K562 (cell line): ENCODE data around the gene NUP210. TPM values are rescaled to one million over a fixed set of nuclear protein-coding genes. Genes with fewer than 3 reads are reported as not detected.

ENCODE experiments used
- ARID1B ChIP-seq: fragments of 450-650 bp; IDR thresholded peaks from 2 replicates; pipeline ENCODE4 v1.6.1; 2016; ENCODE audit warnings: antibody characterized with exemption, mild to moderate bottlenecking, inconsistent platforms
- BCOR ChIP-seq: fragments of 450-650 bp; IDR thresholded peaks from 2 replicates; pipeline ENCODE4 v1.6.1; 2016
- BRF2 ChIP-seq: IDR thresholded peaks from 3 replicates; pipeline ENCODE4 v1.6.1; 2011; ENCODE audit warnings: borderline replicate concordance, mild to moderate bottlenecking; ENCODE audit not compliant: insufficient read length, insufficient read depth
- C11orf30 ChIP-seq: fragments of 450-650 bp; IDR thresholded peaks from 2 replicates; pipeline ENCODE4 v1.6.1; 2016; ENCODE audit warnings: low read depth, mild to moderate bottlenecking
- CBFB ChIP-seq: sonication (generic); formaldehyde crosslinking; IDR thresholded peaks from 2 replicates; pipeline ENCODE4 v1.4.0; 2020; ENCODE audit warnings: mild to moderate bottlenecking, missing genetic modification reagents
- CBX5 ChIP-seq: IDR thresholded peaks from 2 replicates; pipeline ENCODE4 v1.6.1; 2014; ENCODE audit warnings: low read depth, borderline replicate concordance
- CREBBP ChIP-seq: IDR thresholded peaks from one replicate; pipeline ENCODE4 v1.6.1; 2012; ENCODE audit warnings: low read depth, mild to moderate bottlenecking, control low read depth, inconsistent platforms, low read length
- EP400 ChIP-seq: fragments of 450-650 bp; IDR thresholded peaks from 2 replicates; pipeline ENCODE4 v1.6.1; 2017; ENCODE audit warnings: antibody characterized with exemption, mild to moderate bottlenecking, moderate library complexity
- GABPA ChIP-seq: fragments of 200-800 bp; sonication (Bioruptor generic); conservative IDR thresholded peaks from 2 replicates; pipeline ENCODE4 v1.6.1; 2016; ENCODE audit warnings: low read depth, missing genetic modification characterization, missing compliant biosample characterization
- HDAC1 ChIP-seq, 2 experiments: fragments of 450-650 bp; IDR thresholded peaks; 2 replicates each; pipeline ENCODE4 v1.6.1; 2016 to 2017; ENCODE audit warnings: inconsistent platforms in 1 of 2, mild to moderate bottlenecking in 1 of 2, moderate library complexity in 1 of 2
- HLTF ChIP-seq: fragments of 450-650 bp; IDR thresholded peaks from 2 replicates; pipeline ENCODE4 v1.6.1; 2016
- HMG20A ChIP-seq: fragments of 450-650 bp; formaldehyde crosslinking; conservative IDR thresholded peaks from 2 replicates; pipeline ENCODE4 v1.4.0; 2020; ENCODE audit warnings: mild to moderate bottlenecking, mixed read lengths
- HNRNPLL ChIP-seq: fragments of 200-400 bp; formaldehyde crosslinking; IDR thresholded peaks from 2 replicates; pipeline ENCODE4 v1.6.1; 2017; ENCODE audit warnings: low read length, low read depth, mild to moderate bottlenecking; ENCODE audit not compliant: poor library complexity, severe bottlenecking
- HSF4 ChIP-seq: fragments of 250-450 bp; sonication (Bioruptor Pico); IDR thresholded peaks from 2 replicates; pipeline ENCODE4 v2.1.2; 2022; ENCODE audit warnings: mild to moderate bottlenecking, moderate library complexity, borderline replicate concordance
- KAT8 ChIP-seq: fragments of 450-650 bp; IDR thresholded peaks from 2 replicates; pipeline ENCODE4 v1.6.1; 2016; ENCODE audit warnings: low read depth, mild to moderate bottlenecking
- KDM2B ChIP-seq: fragments of 250-450 bp; sonication (Bioruptor Pico); IDR thresholded peaks from 2 replicates; pipeline ENCODE4 v1.8.0; 2021; ENCODE audit warnings: mild to moderate bottlenecking, moderate library complexity
- MAFF ChIP-seq: IDR thresholded peaks from 2 replicates; pipeline ENCODE4 v1.6.1; 2012; ENCODE audit warnings: low read length, improper control_type of control experiment
- NCOA6 ChIP-seq: fragments of 450-650 bp; IDR thresholded peaks from 2 replicates; pipeline ENCODE4 v1.6.1; 2017; ENCODE audit warnings: mild to moderate bottlenecking
- NONO ChIP-seq, 2 experiments: fragments of 200-400 bp in 1 of 2; fragments of 450-650 bp in 1 of 2; formaldehyde crosslinking in 1 of 2; IDR thresholded peaks; 2 replicates each; pipeline ENCODE4 v1.6.1; 2017; ENCODE audit warnings: low read depth in 2 of 2, mild to moderate bottlenecking in 2 of 2, moderate library complexity in 2 of 2, low read length in 1 of 2
- TAF15 ChIP-seq: fragments of 200-400 bp; formaldehyde crosslinking; IDR thresholded peaks from 2 replicates; pipeline ENCODE4 v1.6.1; 2017; ENCODE audit warnings: mild to moderate bottlenecking, low read depth, low read length, moderate library complexity
- TARDBP ChIP-seq: fragments of 450-650 bp; IDR thresholded peaks from 2 replicates; pipeline ENCODE4 v1.6.1; 2016
- TRIM25 ChIP-seq: fragments of 450-650 bp; IDR thresholded peaks from 2 replicates; pipeline ENCODE4 v1.7.0; 2016; ENCODE audit warnings: borderline replicate concordance
- TSC22D4 ChIP-seq: fragments of 450-650 bp; IDR thresholded peaks from 2 replicates; pipeline ENCODE4 v1.6.1; 2016; ENCODE audit warnings: missing genetic modification characterization, missing biosample characterization, control low read depth
- U2AF2 ChIP-seq: fragments of 200-400 bp; formaldehyde crosslinking; optimal IDR thresholded peaks from 2 replicates; pipeline ENCODE3; 2017; ENCODE audit warnings: low read depth, mild to moderate bottlenecking, low read length
- ZHX1 ChIP-seq: fragments of 150-350 bp; conservative IDR thresholded peaks from 2 replicates; pipeline ENCODE4 v1.6.1; 2014; ENCODE audit warnings: low read length
- ZNF23 ChIP-seq: fragments of 250-450 bp; sonication (Bioruptor Pico); IDR thresholded peaks from 2 replicates; pipeline ENCODE4 v1.4.0; 2020; ENCODE audit warnings: mild to moderate bottlenecking
- polyA plus RNA-seq, 8 experiments: library from polyadenylated mRNA; depleted of rRNA in 4 of 8; stranded (reverse) in 5 of 8; unstranded in 3 of 8; fragments of >200 nt; fragmentation: Nextera tagmentation in 2 of 8; fragmentation: Illumina TruSeq in 1 of 8; extraction: Ambion mirVana in 2 of 8; extraction: Trizol in 1 of 8; gene quantifications; 2 replicates each; pipeline versions ENCODE4 v1.2.1 to v1.2.3, GENCODE V29; 2011 to 2014; ENCODE audit warnings: inconsistent platforms in 1 of 8, missing spikeins in 1 of 8
- total RNA-seq, 7 experiments: library from RNA; depleted of rRNA in 6 of 7; stranded (reverse); fragments of >200 nt in 6 of 7; fragmentation: Illumina TruSeq in 2 of 7; extraction: Trizol in 2 of 7; gene quantifications; 2 replicates each; pipeline versions ENCODE4 v1.2.1 to v1.2.3, GENCODE V29; 2011 to 2021; ENCODE audit warnings: low replicate concordance in 1 of 7

NUP210 gene
- total and polyA plus RNA-seq, 9 of the 15 experiments (the other 6 are each of a cell fraction or from before 2014, with no cell fraction given), result 1.2 to 138 (median 44.0) TPM

GRCh38 chr3:13277860-13278531 is 142.1 kb downstream of the NUP210 start (continued):
- TF ChIP-seq HMG20A (CRISPR knock-in tag) (no peak), TARDBP (no peak), CBX5 (no peak), MAFF (no peak), NCOA6 (no peak), ZNF23 (CRISPR knock-in tag) (no peak), GABPA (tag) (no peak), HNRNPLL (no peak), HLTF (no peak), BRF2 (no peak), CREBBP (no peak), KDM2B (CRISPR knock-in tag) (no peak), TAF15 (no peak), CBFB (CRISPR knock-in tag) (no peak), KAT8 (no peak), TSC22D4 (tag) (no peak), C11orf30 (no peak), HDAC1 (IDR thresholded peaks at IDR 0.05) (0 out of 4 replicates have a peak, but pooled peaks of 1 of the 2 experiments have one; percentile 22), BCOR (no peak), ARID1B (peak; percentile 68), U2AF2 (no peak), ZHX1 (no peak), EP400 (no peak), HSF4 (CRISPR knock-in tag) (no peak), NONO (IDR thresholded peaks at IDR 0.05; ENCODE audit: low read depth in 2 of 2, low read length in 1 of 2) (no peak), TRIM25 (no peak)
